Measurements from ENCODE around the gene C2orf80.

DNA sequence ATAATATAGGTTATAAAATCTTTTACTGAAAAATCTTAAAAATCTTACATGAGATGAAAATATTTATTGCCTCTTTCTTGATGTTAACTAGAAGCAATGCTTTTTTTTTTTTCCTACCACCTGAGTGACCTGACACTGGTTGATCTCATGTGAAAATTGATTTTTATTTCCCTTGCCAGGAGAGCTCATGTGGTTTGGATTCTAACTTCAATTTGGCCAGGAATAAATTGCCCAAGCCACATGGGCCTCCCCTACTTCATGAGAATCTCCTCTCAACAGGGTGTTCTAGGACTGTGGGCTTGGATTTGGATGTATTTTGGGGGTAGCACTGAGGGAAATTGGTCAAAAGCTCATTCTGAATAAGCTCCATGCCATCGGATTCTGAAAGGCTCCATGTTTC lies 45.0 kb upstream of the C2orf80 start:
- TF ChIP-seq POLR2A (IDR thresholded peaks at IDR 0.05) (no peak), EP300 (IDR thresholded peaks at IDR 0.05) (no peak)
- TF ChIP-seq, protein P1, sequence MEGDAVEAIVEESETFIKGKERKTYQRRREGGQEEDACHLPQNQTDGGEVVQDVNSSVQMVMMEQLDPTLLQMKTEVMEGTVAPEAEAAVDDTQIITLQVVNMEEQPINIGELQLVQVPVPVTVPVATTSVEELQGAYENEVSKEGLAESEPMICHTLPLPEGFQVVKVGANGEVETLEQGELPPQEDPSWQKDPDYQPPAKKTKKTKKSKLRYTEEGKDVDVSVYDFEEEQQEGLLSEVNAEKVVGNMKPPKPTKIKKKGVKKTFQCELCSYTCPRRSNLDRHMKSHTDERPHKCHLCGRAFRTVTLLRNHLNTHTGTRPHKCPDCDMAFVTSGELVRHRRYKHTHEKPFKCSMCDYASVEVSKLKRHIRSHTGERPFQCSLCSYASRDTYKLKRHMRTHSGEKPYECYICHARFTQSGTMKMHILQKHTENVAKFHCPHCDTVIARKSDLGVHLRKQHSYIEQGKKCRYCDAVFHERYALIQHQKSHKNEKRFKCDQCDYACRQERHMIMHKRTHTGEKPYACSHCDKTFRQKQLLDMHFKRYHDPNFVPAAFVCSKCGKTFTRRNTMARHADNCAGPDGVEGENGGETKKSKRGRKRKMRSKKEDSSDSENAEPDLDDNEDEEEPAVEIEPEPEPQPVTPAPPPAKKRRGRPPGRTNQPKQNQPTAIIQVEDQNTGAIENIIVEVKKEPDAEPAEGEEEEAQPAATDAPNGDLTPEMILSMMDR (IDR thresholded peaks at IDR 0.05), result no peak

Measured in tibial nerve (tissue), 4 donors.